Lower leg skin (tissue), 4 donors: ENCODE results near the gene FKBP7. TPM values are rescaled to one million over a fixed set of nuclear protein-coding genes. Genes with fewer than 3 reads are reported as not detected.

Experiments used
- DNase-seq, 2 donors: peaks; one replicate each; pipeline ENCODE4 v3.0.0-alpha.2; 2019; ENCODE audit warnings: low spot score in 2 of 2
- H3K4me3 ChIP-seq: fragments of 200-600 bp; sonication (generic); 2 replicates; pipeline ENCODE4 v1.5.1; 2017; ENCODE audit warnings: mild to moderate bottlenecking, low read depth; ENCODE audit not compliant: poor library complexity, severe bottlenecking
- POLR2A ChIP-seq, 2 donors: fragments of 450-650 bp; IDR thresholded peaks; one replicate each; pipeline ENCODE4 v1.6.1; 2016 to 2017; ENCODE audit warnings: antibody characterized with exemption in 2 of 2, mild to moderate bottlenecking in 1 of 2, moderate library complexity in 1 of 2
- WGBS, 2 donors: methylation state at CpG; one replicate each; pipeline ENCODE4 v1.1.5; 2018; 5-methylcytosine and 5-hydroxymethylcytosine counted together
- intact Hi-C: fragments of 100-400 bp; cut with DNase I; formaldehyde crosslinking; loops from one replicate; pipeline ENCODE4 v1.15.0; 2023; ENCODE audit warnings: low total_unique reads
- total RNA-seq, 4 donors: library from RNA; depleted of rRNA; stranded (reverse); fragments of >200 nt; gene quantifications; one replicate each; pipeline ENCODE4 v1.1.0, GENCODE V29; 2016
- TF ChIP-seq, protein P1 (sequence below), 3 donors: fragments of 450-650 bp; IDR thresholded peaks; one replicate each; pipeline ENCODE4 v1.5.1; 2016; ENCODE audit warnings: antibody characterized with exemption in 3 of 3, mild to moderate bottlenecking in 3 of 3, moderate library complexity in 2 of 3

Gene FKBP7
- total RNA-seq, 4 donors from 2014 or later, result 4.6 to 6.7 (median 5.4) TPM

DNA sequence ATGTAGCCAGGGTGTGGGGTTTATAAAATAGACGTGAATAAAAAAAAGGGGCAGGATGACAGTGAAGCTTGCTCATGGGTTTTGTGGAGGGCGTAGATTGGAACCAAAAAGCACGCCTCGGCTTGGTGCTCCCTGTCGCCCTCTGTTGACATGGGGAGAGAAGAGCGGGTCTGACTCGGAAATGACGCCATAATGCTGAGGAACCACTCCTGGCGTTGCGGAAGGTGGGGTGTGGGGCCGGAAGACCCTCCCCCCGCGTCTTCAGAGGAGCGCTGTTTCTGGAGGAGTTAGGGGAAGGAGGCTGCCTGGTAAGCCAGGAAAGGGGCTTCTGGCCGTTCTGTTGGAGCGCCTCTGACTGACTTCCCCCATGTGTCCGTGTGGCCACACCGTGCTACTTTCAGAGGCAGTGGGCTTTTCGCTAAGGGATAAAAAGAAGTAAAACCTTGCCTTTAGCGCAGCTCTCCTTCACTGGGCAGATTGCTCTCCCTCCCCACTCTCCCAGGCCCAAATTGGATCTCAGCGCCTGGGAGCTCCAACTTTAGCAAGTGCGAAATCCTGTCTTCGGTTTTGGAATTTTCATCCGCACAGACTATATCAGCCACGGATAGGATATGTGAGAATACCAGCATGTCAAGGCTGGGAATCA lies 44.7 kb upstream of the FKBP7 start:
- peak; percentile 64 to 95 for DNase-seq
- intact Hi-C loops, result loop anchor here (10.0 kb wide), 1 partner anchor 1562 kb away; no protein-coding TSS in a partner anchor
- TF ChIP-seq, protein P1, sequence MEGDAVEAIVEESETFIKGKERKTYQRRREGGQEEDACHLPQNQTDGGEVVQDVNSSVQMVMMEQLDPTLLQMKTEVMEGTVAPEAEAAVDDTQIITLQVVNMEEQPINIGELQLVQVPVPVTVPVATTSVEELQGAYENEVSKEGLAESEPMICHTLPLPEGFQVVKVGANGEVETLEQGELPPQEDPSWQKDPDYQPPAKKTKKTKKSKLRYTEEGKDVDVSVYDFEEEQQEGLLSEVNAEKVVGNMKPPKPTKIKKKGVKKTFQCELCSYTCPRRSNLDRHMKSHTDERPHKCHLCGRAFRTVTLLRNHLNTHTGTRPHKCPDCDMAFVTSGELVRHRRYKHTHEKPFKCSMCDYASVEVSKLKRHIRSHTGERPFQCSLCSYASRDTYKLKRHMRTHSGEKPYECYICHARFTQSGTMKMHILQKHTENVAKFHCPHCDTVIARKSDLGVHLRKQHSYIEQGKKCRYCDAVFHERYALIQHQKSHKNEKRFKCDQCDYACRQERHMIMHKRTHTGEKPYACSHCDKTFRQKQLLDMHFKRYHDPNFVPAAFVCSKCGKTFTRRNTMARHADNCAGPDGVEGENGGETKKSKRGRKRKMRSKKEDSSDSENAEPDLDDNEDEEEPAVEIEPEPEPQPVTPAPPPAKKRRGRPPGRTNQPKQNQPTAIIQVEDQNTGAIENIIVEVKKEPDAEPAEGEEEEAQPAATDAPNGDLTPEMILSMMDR (IDR thresholded peaks at IDR 0.05), result peak in 1 of 3 donors; percentile 46
- no peak for TF ChIP-seq POLR2A (IDR thresholded peaks at IDR 0.05)
- peak overlapping the region; percentile 44 for H3K4me3 ChIP-seq
- 15 to 27% methylated on average over 25 of the region's 25 CpGs for WGBS, 2 donors

DNA sequence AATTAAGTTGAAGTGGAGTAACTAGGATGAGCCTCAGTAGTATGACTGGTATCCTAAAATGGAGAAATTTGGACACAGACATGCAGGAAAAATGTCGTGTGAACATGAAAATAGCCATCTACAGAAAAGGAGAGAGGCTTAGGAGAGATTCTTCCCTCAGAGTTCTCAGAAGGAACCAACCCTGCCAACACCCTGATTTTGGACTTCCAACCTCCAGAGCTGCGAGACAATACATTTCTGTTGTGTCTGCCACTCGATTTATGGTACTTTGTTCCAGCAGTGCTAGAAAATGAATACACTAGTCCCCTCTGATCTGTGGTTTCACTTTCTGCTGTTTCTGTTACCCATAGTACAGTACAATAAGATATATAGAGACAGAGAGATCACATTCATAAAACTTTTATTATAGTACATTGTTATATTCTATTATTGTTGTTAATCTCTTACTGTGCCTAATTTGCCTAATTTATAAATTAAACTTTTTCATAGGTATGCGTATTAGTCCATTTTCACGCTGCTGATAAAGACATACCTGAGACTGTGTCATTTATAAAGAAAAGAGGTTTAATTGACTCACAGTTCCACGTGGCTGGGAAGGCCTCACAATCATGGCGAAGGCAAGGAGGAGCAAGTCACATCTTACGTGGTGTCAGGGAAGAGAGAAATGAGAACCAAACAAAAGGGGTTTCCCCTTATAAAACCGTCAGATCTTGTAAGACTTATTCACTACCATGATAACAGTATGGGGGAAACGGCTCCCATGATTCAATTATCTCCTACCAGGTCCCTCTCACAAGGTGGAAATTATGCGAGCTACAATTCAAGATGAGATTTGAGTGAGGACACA lies 43.1 kb upstream of the FKBP7 start:
- H3K4me3 ChIP-seq, result no peak overlapping the region
- intact Hi-C loops, result loop anchor here (10.0 kb wide), 1 partner anchor 1563 kb away; no protein-coding TSS in a partner anchor
- DNase-seq, result no peak
- TF ChIP-seq, protein P1 (IDR thresholded peaks at IDR 0.05), result no peak
- no peak for TF ChIP-seq POLR2A (IDR thresholded peaks at IDR 0.05)
- 93 to 96% methylated on average over 11 of the region's 11 CpGs for WGBS, 2 donors

DNA sequence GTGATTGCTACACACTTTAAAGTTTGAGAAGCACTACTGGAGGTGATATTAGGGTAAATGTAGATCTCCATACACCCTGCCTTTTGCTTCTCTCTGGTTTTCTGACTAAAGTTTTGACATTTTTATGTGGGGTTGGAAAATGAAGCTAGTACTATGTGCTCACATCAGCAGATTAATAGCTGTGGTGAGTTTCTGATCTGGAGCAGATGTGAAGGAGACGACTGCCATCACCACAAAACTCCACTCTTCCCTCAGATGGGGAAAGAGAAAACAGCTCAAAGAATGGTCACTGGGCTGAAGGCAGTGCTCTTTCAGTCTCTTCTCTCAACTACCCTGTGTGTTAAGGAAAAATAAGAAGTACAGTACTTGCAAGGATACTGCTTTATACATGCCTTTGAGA lies 39.1 kb upstream of the FKBP7 start:
- no peak for DNase-seq
- H3K4me3 ChIP-seq, result no peak overlapping the region
- intact Hi-C loops, result no loop called here
- TF ChIP-seq, protein P1 (IDR thresholded peaks at IDR 0.05), result no peak
- TF ChIP-seq POLR2A (IDR thresholded peaks at IDR 0.05), result no peak
- WGBS, 2 donors, result 80 to 85% methylated on average over 1 of the region's 1 CpG

DNA sequence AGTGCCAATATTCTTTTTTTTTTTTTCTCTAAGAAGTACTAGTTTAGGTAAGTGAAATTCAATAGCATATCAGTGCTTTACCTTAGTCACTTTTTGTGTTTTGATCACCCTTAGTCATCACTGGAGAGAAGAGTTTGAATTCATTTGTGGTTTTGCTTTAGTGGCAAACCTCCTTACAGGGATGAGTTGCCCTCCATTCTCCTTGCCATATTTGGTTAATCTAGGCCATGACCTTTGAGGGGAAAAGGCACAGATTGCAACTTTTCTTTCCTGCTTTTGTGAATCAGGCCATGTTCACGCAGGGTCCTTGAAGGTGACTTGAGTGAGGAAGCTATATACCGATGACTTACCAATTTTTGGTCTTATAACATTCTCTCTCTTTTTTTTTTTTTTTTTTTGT lies 36.3 kb upstream of the FKBP7 start:
- TF ChIP-seq POLR2A (IDR thresholded peaks at IDR 0.05), result no peak
- TF ChIP-seq, protein P1 (IDR thresholded peaks at IDR 0.05), result no peak
- intact Hi-C loops, result no loop called here
- WGBS, 2 donors, result 85 to 97% methylated on average over 2 of the region's 2 CpGs
- DNase-seq, result no peak
- H3K4me3 ChIP-seq, result no peak overlapping the region

DNA sequence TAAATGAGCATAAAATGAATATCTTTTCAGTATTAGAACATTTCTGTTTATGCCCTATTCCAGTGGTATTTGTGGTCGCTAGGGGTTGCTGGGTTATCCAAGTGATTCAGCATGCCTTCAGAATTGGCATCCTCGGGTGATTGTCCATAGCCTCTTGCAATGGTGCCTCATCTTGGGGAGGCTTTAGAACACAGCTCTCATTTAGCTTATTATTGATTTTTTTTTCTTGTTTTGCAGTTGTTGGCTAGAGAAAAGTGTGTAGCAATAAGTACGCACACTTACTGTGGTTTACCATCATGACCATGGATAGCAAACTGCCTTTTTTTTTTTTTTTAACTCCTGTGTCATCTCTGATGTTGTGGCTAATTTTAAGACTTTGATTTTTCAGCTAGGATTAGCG lies 35.5 kb upstream of the FKBP7 start:
- H3K4me3 ChIP-seq, result no peak overlapping the region
- no peak for DNase-seq
- TF ChIP-seq, protein P1 (IDR thresholded peaks at IDR 0.05), result no peak
- no peak for TF ChIP-seq POLR2A (IDR thresholded peaks at IDR 0.05)
- intact Hi-C loops, result no loop called here
- 90 to 97% methylated on average over 4 of the region's 4 CpGs for WGBS, 2 donors
